Fibroblast of skin of back (primary cell): Measurements from ENCODE around the gene EIF6.
A peak's percentile ranks its signal among the peaks of the same experiment; 100 is the strongest.
"Not testable (repeated sequence)": the region's sequence is repeated elsewhere in the genome, so short reads cannot be mapped to it uniquely, and the experiment has no call there.

ENCODE experiments used
- DNase-seq: peaks from one replicate; pipeline ENCODE4 v3.0.0-alpha.2; 2013

EIF6 gene

DNA sequence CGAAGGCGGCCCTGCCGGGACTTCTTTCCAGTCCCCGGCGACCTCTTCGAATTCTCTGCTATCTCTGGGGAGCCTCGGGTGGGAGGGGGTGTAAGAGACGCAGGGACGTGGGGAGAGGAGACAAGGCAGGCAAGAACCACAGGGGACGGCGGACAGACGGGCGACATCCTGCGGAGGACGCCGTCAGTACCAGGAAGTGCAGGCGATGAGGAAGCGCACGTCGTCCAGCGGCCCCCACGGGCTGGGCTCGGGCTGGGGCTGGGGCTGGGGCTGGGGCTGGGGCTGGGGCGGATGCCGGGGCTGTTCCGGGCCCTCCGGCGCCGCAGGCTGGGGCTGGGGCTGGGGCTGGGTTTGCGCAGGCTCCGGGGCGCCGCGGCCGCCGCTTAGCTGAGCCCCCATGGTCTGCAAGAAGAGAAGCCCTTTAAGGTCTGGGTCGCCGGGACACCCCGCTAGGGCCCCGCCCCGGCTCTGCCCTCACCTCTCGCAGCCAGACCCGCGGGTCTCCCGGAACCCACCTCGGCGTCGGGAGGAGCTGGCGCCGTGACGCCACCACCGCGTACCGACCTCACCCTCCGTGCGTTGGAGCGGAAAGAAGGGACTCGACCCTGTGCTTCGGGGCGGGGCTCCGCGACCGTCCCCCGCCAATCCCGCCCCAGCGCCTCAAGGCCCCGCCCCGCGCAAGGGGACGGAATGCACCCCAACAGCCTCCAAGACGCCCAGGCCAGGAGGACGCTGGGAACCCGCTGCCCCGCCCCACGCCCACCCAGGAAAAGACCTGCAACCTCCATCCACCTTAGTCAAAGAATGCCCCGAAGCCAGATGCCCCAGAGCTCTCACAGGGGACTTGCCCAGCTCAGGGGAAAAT lies 6.8 kb downstream of the EIF6 start, which contains the start of gene MMP24OS:
MMP24OS (minus strand) TSS at position 592 of the 865 bp plus-strand sequence; CDS start at position 399, 193 bp downstream.
- peak; percentile 92 for DNase-seq

DNA sequence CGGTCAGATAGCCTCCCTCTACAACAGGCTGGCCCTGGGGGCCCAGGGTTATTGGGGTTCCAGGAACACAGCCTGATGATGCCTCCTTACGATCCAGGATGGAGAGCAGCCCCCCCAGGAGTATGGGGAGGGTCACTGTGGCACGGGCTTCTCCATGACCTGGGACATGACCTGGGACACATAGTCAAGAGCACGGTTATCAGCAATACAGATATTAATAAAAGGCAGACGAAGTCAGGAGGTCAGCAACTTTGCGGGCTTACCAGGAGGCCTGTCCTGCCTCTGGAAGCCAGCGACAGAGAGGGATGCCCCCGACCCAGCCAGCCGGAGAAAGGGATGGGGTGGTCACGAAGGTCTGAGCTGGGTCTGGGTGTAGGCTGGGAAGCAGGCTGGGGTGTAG lies 7.4 kb downstream of the EIF6 start:
- no peak for DNase-seq

DNA sequence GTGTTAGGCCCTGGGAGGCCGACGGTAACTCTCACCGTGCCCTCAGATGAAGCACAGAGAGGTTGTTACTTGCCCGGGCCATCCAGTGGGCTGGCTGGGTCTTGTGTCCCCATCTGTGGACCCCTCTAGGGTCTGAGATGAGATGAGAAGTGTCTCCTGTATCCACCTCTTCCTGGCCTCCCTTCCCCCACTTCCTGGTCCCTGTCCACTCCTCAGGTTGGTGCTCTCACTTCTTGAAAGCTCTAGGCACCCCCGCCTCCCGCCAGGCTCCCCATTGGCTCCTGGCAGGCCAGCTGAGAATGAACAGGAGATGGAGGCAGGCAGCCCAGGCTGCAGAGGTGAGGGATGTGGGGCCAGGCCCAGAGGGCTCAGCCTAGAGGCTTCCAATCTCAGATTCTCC lies 8.2 kb downstream of the EIF6 start:
- DNase-seq: no peak

DNA sequence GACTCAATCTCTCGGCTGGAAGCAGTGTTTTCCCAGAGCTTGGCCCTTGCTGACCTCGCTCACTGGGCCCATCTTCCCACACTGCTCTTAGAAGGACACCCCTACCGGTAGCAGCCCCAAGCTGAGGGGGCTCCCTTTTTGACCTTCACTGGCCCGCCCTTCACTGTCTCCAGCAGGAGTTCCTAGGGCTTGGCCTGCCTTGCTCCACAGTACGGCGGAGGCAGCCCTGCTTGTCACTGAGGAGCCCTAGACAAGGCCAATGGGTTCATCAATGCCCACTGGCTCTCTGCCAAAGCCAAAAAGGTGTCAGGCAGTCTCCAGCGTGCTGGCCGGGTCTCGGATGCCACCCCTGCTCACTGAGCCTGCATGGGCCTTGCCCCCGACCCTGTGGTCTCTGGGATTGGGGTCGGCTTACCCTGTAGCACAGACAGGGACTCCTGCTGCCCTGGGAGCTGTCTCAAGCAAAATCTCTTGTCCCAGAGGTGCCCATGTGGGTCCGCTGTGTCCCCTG lies 8.8 kb downstream of the EIF6 start:
- DNase-seq: no peak

DNA sequence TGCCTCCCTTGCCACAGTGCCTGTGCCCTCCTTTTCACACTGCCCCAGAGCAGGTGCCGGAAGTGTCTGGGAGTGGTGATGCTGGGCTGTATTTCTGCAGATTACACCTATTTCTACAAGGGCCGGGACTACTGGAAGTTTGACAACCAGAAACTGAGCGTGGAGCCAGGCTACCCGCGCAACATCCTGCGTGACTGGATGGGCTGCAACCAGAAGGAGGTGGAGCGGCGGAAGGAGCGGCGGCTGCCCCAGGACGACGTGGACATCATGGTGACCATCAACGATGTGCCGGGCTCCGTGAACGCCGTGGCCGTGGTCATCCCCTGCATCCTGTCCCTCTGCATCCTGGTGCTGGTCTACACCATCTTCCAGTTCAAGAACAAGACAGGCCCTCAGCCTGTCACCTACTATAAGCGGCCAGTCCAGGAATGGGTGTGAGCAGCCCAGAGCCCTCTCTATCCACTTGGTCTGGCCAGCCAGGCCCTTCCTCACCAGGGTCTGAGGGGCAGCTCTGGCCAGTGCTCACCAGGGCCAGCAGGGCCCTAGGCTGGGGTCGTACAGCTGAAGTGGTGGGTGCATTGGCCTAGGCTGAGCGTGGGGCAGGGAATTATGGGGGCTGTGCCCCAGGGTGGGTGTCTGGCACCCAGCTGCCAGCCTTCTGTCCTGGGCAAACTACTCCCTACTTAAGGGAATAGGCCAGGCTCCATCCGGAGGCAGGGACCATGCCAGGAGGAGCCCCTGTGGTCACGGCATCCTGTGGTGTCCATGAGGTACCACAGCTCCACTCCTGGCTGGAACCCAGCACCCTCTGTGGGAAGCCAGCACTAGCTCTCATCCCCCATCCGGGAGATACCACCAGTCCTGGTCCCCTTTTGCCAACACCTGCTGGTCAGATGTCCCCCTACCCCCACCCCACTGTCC lies 10.1 kb downstream of the EIF6 start:
- DNase-seq: no peak

DNA sequence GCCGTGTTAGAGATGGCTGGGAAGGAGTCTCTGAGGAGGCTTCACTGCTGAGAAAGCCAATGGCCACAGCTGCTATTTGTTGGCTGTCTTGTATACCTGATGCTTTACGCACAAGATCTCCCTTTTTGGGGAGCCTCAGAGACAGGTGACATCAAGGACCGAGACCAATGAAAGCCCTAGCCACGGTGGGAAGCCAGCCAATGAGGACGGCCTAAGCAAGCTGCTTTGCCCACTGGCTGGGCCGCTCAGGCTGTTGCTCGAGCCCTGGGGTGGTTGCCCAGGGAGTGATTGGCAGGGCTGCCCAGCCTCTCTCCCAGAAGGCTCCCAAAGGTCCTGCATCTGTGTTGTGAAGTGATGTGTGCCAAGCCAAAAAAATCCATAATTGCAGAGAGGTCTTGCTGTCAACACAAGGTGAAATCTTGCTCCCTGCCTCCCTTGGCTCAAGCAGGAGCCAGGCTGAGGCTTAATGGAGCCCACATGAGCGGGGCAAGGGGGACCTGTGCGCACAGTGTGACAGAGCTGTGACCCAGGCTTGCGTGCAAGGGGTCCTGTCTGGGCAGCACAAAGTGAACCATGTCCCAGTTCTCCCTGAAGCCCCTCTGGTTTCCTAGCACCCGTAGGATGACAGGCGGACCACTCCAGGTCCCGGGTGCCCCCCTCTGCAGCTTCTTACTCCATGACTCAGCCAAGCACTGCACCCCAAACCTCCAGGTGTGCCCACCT lies 11.0 kb downstream of the EIF6 start:
- no peak for DNase-seq

DNA sequence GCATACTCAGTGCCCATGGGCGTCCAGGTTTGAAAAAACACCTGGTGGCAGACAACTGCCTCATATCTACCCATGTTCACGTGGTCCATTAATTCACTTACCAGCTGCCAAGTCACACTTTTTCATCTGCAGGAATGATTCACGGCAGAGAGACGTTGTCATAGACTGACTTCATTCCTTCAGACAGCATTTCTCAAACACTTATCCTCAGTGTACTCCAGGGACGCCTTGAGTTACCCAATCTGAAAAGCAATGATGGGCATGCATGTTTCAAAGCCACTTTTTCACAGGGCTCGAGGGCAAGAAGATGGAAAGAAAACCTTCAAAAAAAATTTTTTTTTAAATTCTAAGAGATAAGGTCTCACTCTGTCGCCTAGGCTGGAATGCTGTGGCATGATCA lies 12.7 kb downstream of the EIF6 start:
- DNase-seq: peak; percentile 41

DNA sequence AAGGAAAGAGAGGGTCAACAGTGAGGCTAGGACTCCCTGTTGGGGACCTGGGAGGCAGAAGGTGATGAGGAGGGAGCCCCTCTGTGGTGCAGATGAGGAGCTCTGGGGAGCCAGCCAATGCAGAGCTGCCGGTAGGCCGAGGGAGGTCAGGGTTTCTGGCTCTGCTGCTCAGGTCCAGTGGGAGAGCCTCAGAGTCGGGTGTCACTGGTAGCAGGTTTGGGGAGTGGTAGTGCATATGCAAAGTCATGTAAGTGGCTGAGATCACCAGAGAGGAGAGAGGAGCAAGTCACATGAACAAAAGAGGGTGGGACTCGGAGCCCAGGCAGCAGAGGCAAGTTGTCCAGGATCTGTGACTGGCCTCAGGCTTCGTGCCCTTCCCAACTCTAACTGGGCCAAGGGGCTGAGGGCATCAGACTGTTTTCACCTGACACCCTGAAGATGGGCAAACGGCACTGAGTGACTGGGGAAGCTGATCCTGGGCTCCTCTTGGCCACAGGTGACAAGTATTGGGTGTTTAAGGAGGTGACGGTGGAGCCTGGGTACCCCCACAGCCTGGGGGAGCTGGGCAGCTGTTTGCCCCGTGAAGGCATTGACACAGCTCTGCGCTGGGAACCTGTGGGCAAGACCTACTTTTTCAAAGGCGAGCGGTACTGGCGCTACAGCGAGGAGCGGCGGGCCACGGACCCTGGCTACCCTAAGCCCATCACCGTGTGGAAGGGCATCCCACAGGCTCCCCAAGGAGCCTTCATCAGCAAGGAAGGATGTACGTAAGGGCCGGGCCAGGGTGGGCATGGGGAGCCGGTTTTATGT lies 13.3 kb downstream of the EIF6 start:
- peak; percentile 9 for DNase-seq

DNA sequence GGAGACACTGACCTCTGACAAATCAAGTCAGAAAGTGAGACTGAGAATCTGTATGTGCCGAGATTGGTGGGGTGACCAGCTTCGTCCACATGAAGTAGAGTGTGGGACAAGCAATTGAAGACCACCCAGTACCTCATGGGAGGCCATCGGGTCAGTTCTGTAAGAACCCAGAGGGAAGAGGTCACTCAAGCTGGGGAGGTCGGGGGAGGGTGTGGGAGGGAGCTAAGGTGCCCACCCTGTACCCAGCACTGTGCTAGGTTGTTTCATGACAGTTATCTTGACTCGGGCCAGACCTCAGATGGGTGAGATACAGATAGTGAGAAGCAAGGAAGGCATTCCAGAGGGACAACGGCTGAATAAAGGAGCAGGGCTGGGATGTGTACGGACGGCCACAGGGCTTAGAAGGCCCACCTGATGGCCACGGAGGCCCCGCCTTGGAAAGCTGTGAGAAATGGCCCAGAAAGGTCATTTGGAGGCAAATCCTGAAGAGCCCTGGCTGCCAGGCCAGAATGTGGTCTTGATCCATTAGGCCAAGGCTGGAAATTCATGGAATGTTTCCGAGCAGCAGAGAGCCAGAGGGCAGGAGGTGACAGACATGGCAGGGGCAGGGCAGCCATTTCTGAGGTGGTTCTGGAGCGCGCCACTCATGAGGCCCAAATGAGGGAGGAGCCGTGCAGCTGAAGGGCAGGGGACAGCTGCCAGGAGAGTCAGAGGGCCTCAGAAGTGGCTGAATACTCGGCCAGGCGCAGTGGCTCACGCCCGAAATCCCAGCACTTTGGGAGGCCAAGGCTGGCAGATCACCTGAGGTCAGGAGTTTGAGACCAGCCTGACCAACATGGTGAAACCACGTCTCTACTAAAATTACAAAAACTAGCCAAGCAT lies 14.3 kb downstream of the EIF6 start:
- DNase-seq: no peak

DNA sequence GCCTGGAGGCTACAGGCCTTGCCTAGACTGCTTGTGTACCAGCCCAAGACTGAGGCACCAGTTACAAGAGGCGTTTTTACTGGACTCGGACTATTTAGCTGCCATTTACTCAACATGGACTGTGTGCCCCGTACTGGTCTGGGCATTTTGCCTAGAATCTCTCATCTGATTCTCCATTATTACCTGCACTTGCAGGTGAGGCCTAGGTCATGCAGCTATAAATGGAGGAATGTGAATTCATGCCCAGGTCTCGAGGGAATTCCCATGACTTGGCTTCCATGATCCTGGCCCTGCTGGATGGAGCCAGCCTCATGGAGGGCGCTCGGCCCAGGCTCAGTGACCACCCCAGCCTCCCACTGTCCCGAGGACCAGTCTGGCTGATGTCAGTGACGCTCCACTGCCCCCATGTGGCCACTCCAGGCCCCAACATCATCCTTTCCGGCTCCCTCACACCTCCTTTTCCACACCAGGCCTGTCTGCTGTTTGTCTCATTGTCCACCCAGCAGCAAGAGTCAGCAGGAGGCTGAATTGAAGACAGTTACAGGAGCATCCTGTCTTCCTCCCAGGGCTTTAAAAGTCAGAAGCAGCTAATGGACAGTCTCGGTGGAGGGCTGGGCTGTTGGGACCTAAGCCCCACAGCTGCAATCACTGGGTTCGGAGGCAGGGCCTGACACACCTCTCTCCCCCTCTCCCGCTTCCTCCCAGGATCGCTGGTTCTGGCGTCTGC lies 15.4 kb downstream of the EIF6 start:
- DNase-seq: peak; percentile 56

DNA sequence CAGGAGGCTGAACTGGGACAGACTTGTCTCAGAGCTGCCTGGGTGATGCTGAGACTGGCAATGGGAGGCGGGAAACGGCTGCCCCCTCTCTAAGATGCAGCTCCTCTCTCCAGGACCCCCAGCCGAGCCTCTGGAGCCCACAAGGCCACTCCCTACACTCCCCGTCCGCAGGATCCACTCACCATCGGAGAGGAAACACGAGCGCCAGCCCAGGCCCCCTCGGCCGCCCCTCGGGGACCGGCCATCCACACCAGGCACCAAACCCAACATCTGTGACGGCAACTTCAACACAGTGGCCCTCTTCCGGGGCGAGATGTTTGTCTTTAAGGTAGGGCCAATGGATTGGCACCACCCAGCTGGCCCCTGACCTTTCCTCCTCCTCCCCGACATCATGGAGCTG lies 17.5 kb downstream of the EIF6 start:
- DNase-seq: no peak

DNA sequence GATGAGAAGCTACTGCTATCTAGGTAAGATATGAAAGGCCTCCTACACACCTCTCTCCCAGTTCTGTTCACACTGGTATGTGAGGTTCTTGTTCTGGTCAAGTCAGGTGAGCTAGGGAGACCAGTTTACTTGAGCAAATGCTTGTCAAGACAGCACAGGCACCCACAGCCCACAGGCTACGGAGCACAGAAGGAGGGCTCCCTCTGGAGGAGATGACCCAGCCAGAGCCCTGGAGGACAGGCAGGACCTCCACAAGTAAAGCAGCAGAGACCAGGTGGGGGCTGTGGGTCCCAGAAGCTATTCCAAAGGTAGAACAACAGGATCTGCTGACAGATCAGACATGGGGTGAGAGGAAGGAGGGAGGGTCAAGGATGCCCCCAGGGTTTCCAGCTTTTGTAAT lies 19.8 kb downstream of the EIF6 start:
- DNase-seq: peak; percentile 7

DNA sequence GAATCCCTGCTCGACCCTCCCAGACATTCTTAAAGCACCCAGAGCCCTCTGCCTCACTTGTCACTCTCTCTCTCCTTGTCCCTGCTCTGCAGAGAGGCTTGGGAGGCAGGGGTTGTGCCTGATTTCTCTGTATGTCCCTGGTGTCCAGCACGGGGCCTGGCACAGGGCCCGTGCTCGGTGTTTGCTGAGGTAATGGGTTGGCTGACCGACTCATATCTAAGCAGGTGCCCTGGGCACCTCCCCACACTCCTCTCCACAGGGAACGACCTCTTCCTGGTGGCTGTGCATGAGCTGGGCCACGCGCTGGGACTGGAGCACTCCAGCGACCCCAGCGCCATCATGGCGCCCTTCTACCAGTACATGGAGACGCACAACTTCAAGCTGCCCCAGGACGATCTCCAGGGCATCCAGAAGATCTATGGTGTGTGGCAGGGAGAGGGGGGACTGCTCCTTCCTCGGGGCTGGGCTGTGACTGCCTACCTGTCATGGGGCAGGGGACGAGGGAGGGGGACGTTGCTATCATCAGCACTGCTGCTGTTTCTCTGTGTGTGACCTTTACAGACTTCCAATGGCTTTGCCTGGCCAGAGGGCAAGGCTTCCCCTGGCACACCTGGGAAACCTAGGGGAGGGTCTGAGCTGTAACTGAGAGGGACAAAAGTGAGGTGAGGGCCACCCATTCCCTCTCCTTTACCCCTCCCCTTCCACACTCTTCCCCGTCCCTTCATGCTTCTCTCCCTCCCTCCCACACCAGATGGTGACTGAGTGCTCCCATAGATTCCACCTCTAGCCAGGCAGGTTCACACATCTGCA lies 20.8 kb downstream of the EIF6 start:
- DNase-seq: no peak

DNA sequence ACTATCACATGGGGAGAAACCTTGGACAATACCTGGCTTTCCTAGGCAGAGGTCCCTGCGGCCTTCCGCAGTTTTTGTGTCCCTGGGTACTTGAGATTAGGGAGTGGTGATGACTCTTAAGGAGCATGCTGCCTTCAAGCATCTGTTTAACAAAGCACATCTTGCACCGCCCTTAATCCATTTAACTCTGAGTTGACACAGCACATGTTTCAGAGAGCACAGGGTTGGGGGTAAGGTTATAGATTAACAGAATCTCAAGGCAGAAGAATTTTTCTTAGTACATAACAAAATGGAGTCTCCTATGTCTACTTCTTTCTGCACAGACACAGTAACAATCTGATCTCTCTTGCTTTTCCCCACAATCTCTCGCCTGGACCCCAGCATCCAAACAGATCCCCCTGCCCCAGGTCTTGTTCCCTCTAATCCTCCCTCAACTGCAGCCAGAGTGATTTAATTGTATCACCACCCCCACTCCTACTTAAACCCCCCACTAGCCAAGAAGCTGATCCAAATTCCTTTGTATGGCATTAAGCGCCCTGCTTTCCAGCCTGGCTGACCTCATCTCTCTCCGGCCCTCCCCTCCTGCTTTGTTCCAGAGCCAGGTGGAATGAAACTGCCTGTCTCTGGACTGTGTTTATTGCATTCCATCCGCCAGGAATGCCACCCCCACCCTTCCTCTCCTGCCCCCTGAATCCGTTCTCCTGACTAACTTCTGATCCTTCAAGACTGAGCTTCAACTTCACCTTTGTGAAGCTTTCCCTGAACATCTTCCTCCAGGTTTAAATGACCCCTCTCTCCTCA lies 21.6 kb downstream of the EIF6 start:
- peak; percentile 55 for DNase-seq

DNA sequence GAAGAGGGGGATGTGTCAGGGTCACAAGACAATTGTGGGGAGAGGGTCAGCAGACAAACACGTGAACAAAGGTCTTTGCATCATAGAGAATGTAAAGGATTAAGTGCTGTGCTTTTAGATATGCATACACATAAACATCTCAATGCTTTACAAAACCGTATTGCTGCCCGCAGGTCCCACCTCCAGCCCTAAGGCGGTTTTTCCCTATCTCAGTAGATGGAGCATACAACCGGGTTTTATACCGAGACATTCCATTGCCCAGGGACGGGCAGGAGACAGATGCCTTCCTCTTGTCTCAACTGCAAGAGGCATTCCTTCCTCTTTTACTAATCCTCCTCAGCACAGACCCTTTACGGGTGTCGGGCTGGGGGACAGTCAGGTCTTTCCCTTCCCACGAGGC lies 22.3 kb downstream of the EIF6 start:
- DNase-seq: not testable (repeated sequence)

DNA sequence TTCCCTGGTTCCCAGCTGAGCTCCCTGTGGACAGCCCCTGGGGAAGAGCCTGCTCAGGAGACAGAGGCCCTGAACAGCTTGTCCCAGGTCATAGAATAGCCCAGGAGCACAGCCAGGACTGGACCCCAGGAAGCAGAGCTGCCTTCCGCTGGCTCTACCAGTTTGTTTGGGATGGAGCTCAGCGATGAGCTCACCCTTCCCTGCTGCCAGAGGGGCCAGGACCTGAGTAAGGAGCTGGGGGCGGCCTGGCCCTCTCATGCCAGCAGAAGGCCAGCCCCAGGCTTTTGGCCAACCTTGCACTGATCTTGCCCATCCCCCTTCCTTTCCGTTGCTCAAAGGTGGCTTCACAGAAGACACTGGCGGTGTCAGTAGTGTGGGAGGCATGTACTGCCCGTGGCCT lies 24.1 kb downstream of the EIF6 start:
- DNase-seq: no peak

DNA sequence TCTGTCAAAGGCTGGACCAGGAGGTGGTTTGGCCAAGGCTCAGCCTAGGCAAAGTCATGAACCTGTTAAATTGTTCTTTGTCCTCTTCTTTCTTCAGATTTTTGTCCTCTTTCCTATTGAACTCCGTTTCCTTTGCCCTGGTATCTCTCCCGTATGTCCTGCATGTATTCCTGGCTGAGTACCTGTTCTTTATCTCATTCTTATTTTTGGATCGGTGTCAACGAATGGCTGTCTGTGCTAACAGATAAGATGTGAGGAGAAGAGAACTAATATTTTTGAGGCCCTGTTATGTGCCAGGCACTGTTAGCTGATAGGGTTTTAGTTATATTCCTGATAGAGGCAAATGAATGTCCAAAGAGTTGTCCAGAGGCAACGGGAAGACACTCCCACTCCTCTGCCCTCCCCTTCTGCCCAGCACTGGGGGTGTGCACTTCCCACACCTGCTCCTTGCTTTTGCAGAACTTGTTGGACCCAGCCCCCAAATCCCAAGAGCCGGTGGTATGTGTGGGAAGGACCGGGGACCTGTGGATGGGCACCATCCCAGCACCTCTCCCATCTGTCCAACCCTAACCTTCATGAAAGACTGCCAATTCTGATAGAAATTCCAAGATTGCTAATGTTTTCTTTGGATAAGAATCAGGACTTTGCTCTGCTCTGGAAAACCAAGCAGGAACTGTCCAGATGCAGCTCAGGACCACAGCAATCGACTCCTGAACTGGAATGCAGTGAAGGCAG lies 27.2 kb downstream of the EIF6 start:
- peak; percentile 19 for DNase-seq
